Measurements from ENCODE around the gene BACH2. TPM values are rescaled to one million over a fixed set of nuclear protein-coding genes. Genes with fewer than 3 reads are reported as not detected.
A peak's percentile ranks its signal among the peaks of the same experiment; 100 is the strongest.

The BACH2 gene
- total RNA-seq, 2 experiments from 2014 or later, result 60.7 to 66.9 TPM

DNA sequence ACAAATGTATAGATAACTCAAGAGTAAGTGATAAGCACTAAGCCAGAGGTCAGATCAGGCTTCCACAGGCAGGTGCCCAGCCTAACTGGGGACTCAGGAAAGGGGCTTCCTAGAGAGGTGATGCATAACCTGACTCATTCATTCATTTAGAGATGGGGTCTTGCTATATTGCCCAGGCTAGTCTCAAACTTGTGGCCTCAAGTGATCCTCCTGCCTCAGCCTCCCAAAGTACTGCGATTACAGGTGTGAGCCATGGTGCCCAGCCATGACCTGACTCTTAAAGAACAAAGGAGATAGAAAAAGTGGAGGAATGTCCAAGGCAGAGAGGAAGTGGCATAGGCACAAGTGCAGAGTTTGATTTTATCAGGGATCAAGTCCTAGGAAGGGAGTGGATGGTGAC lies 360.5 kb downstream of the BACH2 start:
- Mint-ChIP-seq H3K4me3 (no peak overlapping the region), H3K27me3 (no peaks in the 10 kb centered on the region), H3K4me1 (ENCODE audit: low read depth) (peaks cover 32% of the 10 kb centered on the region), H3K27ac (no peak overlapping the region), H3K36me3 (ENCODE audit: low read depth) (peaks cover 83% of the 10 kb centered on the region), H3K9me3 (no peaks in the 10 kb centered on the region)
- DNase-seq (no peak), ATAC-seq (no peak)
- POLR2A ChIA-PET, result interaction anchor here (0.7 kb wide), 1 partner anchor 66 kb away, joined by 3 read pairs; no protein-coding TSS in a partner anchor
- intact Hi-C loops (cut with micrococcal nuclease), result no loop called here
- TF ChIP-seq, protein P1, sequence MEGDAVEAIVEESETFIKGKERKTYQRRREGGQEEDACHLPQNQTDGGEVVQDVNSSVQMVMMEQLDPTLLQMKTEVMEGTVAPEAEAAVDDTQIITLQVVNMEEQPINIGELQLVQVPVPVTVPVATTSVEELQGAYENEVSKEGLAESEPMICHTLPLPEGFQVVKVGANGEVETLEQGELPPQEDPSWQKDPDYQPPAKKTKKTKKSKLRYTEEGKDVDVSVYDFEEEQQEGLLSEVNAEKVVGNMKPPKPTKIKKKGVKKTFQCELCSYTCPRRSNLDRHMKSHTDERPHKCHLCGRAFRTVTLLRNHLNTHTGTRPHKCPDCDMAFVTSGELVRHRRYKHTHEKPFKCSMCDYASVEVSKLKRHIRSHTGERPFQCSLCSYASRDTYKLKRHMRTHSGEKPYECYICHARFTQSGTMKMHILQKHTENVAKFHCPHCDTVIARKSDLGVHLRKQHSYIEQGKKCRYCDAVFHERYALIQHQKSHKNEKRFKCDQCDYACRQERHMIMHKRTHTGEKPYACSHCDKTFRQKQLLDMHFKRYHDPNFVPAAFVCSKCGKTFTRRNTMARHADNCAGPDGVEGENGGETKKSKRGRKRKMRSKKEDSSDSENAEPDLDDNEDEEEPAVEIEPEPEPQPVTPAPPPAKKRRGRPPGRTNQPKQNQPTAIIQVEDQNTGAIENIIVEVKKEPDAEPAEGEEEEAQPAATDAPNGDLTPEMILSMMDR (IDR thresholded peaks at IDR 0.05), result no peak
- CTCF ChIA-PET, result interaction anchor here (1.3 kb wide), 1 partner anchor 542 kb away, joined by 5 read pairs; no protein-coding TSS in a partner anchor

DNA sequence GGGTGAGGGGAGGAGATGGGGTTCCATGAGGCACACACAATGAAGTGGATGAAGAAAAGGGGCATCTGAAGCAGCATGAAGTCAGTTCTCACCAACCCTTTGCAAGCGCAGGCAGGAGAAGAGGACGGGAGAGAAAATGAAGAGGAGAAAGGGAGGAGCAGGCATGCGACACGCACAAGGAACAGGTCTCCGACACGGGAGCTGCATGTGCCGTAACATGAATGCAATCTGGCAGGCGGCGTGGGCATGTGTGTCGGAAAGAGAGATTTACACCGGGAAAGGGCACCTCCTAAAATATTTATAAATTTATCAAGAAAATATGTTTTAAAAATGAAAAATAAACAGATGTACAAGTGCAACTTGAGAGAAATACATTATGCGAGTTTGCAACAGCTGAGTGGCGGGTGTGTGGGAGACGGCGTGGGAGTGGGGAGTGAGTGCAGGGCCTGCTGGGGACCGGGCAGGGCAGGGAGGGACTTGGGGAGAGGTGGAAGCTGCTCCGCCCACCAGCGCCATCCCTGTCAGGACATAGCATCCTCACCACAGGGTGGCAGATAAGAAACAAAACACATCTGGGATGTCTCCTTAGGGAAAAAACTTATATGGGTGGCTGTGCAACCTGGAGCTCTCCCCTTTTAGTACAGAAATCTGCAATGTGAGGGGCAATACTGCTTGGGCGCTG lies 361.8 kb downstream of the BACH2 start:
- DNase-seq (no peak), ATAC-seq (no peak)
- Mint-ChIP-seq H3K27me3 (no peaks in the 10 kb centered on the region), H3K36me3 (ENCODE audit: low read depth) (peaks cover 82% of the 10 kb centered on the region), H3K4me1 (ENCODE audit: low read depth) (peaks cover 28% of the 10 kb centered on the region), H3K4me3 (no peak overlapping the region), H3K9me3 (no peaks in the 10 kb centered on the region), H3K27ac (no peak overlapping the region)
- ChIA-PET CTCF (no interaction called here), POLR2A (no interaction called here)
- TF ChIP-seq, protein P1 (IDR thresholded peaks at IDR 0.05), result no peak
- intact Hi-C loops (cut with micrococcal nuclease), result no loop called here

DNA sequence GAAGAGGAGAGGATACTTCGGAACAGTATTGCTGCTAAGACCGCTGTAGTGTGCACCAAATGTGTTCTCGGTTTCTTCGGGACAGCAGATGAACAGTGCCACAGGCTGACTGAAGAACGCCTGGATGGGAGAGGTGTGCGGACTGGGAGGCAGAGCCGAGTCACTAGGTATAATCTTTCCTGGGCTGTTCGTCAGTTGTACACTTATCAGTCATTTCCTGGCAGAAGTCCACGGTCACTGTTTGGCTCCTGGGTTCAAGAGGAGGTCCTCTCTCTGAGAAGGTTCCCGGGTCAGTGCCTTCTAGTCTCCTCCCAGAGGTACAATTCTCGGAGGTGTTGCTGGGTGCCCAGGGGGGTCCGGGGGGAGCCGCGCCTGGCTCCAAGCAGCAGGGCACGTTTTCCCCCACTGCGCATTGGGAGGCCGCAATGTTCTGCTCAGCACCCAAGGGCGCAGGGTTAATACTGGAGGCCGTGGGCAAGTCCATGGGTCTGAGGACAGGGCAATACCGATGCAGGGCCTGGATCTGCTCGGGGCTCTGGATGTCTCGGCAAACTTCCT lies 364.3 kb downstream of the BACH2 start:
- no peak for DNase-seq
- ChIA-PET POLR2A (no interaction called here), CTCF (no interaction called here)
- Mint-ChIP-seq H3K4me3 (no peak overlapping the region), H3K9me3 (no peaks in the 10 kb centered on the region), H3K4me1 (ENCODE audit: low read depth) (peaks cover 44% of the 10 kb centered on the region), H3K27me3 (no peaks in the 10 kb centered on the region), H3K27ac (no peak overlapping the region), H3K36me3 (ENCODE audit: low read depth) (peaks cover 87% of the 10 kb centered on the region)
- ATAC-seq, result no peak
- TF ChIP-seq, protein P1 (IDR thresholded peaks at IDR 0.05), result no peak
- intact Hi-C loops (cut with micrococcal nuclease), result no loop called here

DNA sequence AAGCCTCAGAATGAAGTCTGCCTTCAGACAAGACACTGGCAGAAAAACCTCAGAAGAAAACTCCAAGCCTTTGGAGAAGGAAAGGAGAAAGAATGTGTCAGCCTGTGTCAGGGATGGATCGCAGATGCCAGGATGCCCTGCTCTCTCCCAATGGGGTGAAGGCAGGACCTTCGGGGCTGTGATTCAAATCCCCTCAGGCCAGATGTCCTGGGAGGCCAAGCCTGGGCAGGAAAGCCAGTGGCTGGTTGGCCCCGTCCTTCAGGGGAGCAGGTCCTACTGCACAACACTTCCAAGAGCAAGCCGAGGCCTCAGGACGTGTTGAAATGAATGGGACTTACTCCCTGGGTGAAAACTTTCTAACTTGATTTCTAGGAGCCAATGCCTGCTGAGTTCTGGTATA lies 365.9 kb downstream of the BACH2 start:
- H3K4me1 Mint-ChIP-seq (ENCODE audit: low read depth), result peaks cover 56% of the 10 kb centered on the region
- CTCF ChIA-PET, result interaction anchor here (1.3 to 1.4 kb wide), 2 partner anchors 14 to 463 kb away, joined by 3 to 4 read pairs; no protein-coding TSS in a partner anchor

More for the DNA sequence above, 365.9 kb downstream of the BACH2 start:
- no peak for DNase-seq
- Mint-ChIP-seq H3K27me3 (no peaks in the 10 kb centered on the region), H3K4me3 (no peak overlapping the region), H3K36me3 (ENCODE audit: low read depth) (peaks cover 78% of the 10 kb centered on the region), H3K27ac (peak overlapping the region; percentile 64), H3K9me3 (no peaks in the 10 kb centered on the region)
- TF ChIP-seq, protein P1 (IDR thresholded peaks at IDR 0.05), result no peak
- no peak for ATAC-seq
- intact Hi-C loops (cut with micrococcal nuclease), result no loop called here
- POLR2A ChIA-PET, result interaction anchor here (0.5 to 1.5 kb wide), 2 partner anchors 10 to 113 kb away, joined by 3 read pairs; no protein-coding TSS in a partner anchor
